MV-4-11 (cell line): ENCODE results near the gene HS3ST3B1.

Source experiments
- DNase-seq: peaks from one replicate; lab custom pipeline; 2025; lab: John Stamatoyannopoulos, UW

HS3ST3B1 gene

GRCh38 chr17:14300575-14301278 is at the start of gene HS3ST3B1:
Gene HS3ST3B1 (plus strand): TSS chr17:14301081. CDS start chr17:14301519, 438 bp downstream.
- peak; percentile 99 for DNase-seq

- DNase-seq: no peak
Observed at GRCh38 chr17:14261406-14261805, 39.5 kb upstream of the HS3ST3B1 start.

GRCh38 chr17:14268264-14268663 is 32.6 kb upstream of the HS3ST3B1 start:
- DNase-seq: no peak

GRCh38 chr17:14269473-14269872 is 31.4 kb upstream of the HS3ST3B1 start:
- DNase-seq: no peak

DNA sequence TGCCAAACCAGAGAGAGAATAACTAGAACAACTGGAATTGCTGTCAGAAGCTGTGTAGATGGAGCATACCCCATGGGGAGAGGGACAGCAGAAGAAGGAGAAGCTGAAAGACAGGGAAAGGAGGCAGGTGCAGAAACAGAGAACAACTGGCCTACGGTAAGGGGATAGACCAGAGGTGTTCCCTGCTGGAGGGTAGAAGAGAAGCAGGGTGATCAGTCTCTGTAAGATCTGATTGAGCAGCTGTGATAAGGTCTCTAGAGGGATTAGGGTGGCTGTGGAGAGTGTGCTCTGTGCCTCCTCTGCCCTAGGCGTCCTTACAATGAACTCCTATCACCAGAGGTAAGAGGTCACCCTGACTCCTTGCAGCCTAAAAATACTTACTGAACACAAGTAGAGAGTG is 30.4 kb upstream of the HS3ST3B1 start:
- no peak for DNase-seq

- DNase-seq: no peak
Observed at GRCh38 chr17:14276535-14277250, 24.2 kb upstream of the HS3ST3B1 start.

DNA sequence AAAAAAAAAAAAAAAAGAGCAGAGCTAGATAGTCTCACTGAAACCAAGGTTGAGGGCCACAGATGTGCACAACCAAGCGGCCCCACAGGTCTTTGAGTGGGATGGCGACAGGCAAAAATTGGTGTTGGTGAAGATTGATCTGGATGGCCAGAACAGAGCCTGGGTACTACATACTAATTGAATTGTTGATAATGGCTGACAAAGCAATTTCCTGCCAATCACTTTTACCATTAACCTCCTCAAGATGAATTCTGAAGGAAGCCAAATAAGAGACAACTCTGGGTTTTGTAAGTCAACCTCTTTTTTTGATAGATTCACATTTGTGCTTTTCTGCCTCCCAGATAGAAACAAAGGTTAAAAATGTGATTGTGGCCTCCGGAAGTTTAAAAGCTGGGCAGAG is 19.4 kb upstream of the HS3ST3B1 start:
- DNase-seq: no peak

DNA sequence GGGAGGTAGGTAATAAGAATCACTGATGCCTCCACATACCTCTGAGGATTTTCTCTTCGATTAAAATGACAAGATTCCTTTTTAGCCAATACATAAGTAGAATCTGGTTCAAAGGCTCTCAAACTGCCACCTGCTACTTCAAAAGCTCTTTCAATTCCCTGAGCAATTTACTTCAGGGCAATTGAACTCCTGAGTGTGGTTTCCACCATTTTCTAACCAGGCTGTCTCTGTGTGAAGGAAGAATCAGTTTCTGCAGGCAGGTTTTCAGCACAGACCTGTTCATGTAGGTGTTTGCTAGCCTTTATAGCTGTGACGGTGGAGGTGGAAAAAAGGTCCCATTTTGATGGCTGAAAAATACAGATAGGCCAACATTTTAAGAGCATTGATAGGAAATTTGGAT is 18.2 kb upstream of the HS3ST3B1 start:
- no peak for DNase-seq

- DNase-seq: no peak
Observed at GRCh38 chr17:14289162-14289561, 11.7 kb upstream of the HS3ST3B1 start.

GRCh38 chr17:14294876-14295275 is 6.0 kb upstream of the HS3ST3B1 start:
- DNase-seq: no peak

DNA sequence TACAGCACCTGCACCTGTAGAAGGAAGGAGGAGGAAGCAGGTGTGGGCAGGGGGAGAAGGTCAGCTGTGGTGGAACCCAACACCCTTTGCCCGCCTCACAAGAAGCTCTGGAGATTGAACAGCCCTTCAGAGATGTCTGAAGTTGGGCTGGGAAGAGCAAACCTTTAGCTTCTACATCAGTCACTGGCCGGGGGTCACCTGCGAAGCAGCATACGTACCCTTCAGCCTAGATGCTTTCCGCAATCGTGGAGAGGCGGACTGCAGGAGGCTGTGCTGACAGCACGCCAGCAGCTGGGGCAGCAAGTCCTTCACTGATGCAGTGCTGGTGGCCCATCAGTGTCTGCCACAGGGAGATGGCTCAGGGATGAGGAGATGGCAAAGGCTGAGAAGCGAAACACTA is 5.2 kb upstream of the HS3ST3B1 start:
- no peak for DNase-seq

DNA sequence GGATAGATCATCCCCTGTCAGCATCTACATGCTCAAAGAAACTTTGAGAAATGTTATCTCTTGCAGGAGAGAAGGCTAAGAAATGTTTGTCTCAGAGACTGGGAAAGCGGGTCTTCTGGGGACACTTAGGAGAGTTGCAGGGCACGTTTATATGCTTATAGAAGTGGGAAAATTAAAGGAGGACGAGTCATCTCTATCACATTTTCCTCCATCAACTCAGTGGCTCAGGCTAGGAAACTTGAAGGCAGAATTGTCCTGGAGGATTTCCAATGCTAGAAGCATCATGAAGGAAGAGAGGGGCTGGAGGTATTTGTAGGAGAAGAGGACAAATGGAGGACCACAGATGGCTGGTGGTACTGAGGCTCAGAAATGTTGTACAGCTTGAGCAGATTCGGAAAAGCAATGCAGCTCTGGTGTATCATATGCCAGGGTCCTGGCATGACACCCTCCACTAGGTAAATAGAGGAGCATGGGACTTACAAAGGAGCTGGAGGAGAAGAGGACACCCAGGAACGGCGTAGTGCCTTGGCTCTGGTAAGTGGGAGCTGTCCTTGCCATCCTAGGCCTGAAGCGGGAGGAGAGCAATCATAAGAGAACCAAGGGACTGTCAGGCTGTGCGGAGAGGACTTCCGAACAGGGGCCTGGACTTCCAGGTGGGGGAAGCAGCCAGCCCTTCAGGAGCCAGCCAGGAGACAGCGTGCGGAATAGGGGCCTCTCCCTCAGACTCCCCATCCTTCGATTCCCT is 4.5 kb upstream of the HS3ST3B1 start:
- no peak for DNase-seq

DNA sequence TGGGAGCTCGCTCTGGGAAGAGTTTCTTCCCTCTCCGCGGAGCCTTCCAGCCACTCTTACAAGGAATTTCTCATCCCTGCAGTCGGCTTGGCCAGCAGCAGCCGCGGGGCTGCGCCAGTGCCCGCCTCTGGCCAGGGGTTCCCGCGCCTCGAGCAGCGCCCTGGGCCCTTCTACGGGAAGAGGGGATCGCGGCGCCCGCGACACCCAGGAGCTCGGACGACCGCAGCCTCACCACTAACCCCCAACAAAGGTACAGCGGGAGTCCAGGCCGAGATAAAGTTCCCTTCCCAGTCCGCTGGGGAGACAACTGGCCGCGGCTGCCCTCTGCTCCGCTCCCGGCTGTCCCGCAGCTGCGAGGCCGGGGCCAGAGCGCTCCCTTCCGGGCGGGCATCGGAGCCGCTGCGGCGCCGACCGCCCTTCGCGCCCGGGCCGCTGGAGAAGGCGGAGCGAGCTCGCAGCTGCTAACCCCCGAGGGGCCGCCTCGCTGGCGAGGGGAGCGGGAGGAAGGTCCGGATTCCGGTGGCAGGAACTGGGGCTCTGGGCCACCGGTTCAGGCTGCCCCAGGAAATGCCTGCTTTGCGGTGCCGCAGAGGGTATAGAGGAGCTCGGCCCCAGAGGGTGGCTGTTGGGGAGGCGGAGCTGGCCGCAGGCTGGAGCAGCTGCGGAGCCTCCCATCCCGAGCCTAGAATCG is 3.6 kb upstream of the HS3ST3B1 start:
- DNase-seq: peak; percentile 51

- DNase-seq: no peak
Observed at GRCh38 chr17:14298221-14298946, 2.5 kb upstream of the HS3ST3B1 start.

- DNase-seq: no peak
Observed at GRCh38 chr17:14298947-14299279, 2.0 kb upstream of the HS3ST3B1 start.

DNA sequence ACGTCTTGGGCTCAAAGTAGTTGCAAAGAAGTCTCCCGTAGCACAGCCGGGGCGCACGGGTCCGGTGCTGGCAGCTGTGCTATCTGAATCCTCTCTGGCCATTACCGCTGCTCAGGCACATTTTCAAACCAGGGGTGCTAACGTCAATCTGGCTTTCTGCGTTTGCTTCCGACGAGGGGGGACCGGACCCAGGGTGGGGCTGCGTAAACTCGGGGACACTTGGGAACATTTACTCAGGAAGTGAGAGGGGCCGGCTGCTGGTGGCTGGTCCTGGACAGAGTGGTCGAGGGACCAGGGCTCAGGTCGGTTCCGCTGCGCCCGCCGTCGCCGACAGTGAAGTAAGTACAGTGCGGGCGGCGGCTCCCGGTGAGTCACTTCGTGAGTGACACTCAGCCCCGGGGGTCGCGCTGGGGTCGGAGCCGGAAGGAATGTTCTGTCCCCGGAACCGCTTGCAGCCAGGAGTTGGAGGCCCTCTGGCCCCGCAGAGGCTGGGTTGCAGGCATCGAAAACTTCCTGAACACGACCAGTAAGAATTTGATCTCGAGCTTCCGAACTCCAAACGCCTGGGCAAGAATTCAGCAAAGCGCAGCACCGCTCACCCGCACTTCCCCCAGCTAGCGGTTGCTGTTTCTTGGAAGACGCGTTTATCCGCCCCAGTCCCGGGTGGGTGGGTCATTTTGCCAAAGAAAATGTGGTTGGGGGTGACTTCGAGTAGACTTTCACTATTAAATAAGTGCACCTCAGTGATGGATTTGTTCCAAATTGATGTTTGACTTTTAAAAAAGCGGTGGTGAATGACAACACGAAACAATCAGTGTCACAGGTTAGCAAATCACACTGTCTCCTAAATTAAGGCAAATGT is 1.4 kb upstream of the HS3ST3B1 start:
- DNase-seq: no peak

DNA sequence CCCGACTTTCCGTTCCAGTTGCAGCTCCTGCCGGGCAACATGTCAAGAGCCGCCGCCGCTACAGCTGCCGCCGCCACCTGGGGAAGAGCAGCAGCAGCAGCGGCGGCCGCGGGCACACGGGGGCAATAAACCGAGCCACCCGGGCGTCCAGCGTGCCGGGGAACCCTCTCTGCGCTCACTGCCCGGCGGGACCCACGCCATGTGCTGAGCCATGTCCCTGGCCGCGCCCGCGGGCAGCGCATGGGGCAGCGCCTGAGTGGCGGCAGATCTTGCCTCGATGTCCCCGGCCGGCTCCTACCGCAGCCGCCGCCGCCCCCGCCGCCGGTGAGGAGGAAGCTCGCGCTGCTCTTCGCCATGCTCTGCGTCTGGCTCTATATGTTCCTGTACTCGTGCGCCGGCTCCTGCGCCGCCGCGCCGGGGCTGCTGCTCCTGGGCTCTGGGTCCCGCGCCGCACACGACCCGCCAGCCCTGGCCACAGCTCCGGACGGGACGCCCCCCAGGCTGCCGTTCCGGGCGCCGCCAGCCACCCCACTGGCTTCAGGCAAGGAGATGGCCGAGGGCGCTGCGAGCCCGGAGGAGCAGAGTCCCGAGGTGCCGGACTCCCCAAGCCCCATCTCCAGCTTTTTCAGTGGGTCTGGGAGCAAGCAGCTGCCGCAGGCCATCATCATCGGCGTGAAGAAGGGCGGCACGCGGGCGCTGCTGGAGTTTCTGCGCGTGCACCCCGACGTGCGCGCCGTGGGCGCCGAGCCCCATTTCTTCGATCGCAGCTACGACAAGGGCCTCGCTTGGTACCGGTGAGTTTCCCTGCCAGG is 604 bp downstream of the HS3ST3B1 start:
- no peak for DNase-seq

DNA sequence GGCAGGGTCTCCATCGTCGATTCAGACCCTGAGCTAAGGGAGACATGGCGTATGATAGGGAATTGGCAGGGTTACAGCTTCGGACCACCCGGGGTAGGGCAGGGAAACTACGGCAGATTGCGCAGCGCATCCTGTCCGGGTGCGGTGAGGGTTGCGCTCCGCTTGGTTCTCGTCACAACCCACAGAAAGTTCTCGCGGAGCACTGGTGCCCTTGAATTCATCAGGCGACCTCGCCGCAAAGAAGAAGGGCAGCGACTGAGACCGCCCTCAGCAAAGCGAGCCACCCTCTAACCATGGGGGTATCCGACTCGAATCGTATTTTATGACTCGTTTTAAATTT is 1.2 kb downstream of the HS3ST3B1 start:
- peak; percentile 54 for DNase-seq

- peak; percentile 62 for DNase-seq
Observed at GRCh38 chr17:14302431-14303099, 1.7 kb downstream of the HS3ST3B1 start.
